Liver (tissue), 9 donors: ENCODE data around the gene CAST. TPM values are rescaled to one million over a fixed set of nuclear protein-coding genes. Genes with fewer than 3 reads are reported as not detected.

Experiments
- DNase-seq: peaks from one replicate; pipeline ENCODE4 v3.0.0-alpha.2; 2017; ENCODE audit warnings: low spot score
- H3K27ac ChIP-seq, 2 donors: one replicate each; pipeline ENCODE4 v1.7.0; 2013; ENCODE audit warnings: inconsistent platforms in 2 of 2, low read length in 2 of 2, control low read depth in 1 of 2, low read depth in 1 of 2, mild to moderate bottlenecking in 1 of 2
- H3K27me3 ChIP-seq, 4 donors: one replicate each; pipeline versions ENCODE4 v1.6.1 to v1.7.0; 2013; ENCODE audit warnings: low read length in 3 of 4, inconsistent platforms in 1 of 4, mild to moderate bottlenecking in 1 of 4, moderate library complexity in 1 of 4; ENCODE audit not compliant: control insufficient read depth in 4 of 4, insufficient read depth in 4 of 4
- H3K36me3 ChIP-seq, 4 donors: one replicate each; pipeline versions ENCODE4 v1.6.1 to v1.7.0; 2013; ENCODE audit warnings: low read length in 3 of 4, mild to moderate bottlenecking in 3 of 4, low read depth in 1 of 4, moderate library complexity in 1 of 4; ENCODE audit not compliant: control insufficient read depth in 4 of 4, insufficient read depth in 3 of 4
- H3K4me1 ChIP-seq, 4 donors: one replicate each; pipeline versions ENCODE4 v1.6.1 to v1.7.0; 2013; ENCODE audit warnings: low read length in 3 of 4, mild to moderate bottlenecking in 3 of 4, moderate library complexity in 1 of 4; ENCODE audit not compliant: control insufficient read depth in 4 of 4, insufficient read depth in 4 of 4
- H3K4me3 ChIP-seq, 3 donors: one replicate each; pipeline versions ENCODE4 v1.6.1 to v1.7.0; 2013; ENCODE audit warnings: low read length in 3 of 3, control low read depth in 1 of 3, low read depth in 1 of 3, mild to moderate bottlenecking in 1 of 3
- H3K9ac ChIP-seq, 2 donors: one replicate each; pipeline ENCODE4 v1.7.0; 2013; ENCODE audit warnings: low read length in 2 of 2, mild to moderate bottlenecking in 2 of 2, moderate library complexity in 2 of 2, control low read depth in 1 of 2, low read depth in 1 of 2
- H3K9me3 ChIP-seq, 4 donors: one replicate each; pipeline versions ENCODE4 v1.6.1 to v1.7.0; 2013; ENCODE audit warnings: low read length in 3 of 4; ENCODE audit not compliant: control insufficient read depth in 4 of 4
- EGR1 ChIP-seq, 2 donors: IDR thresholded peaks; 2 replicates each; pipeline ENCODE4 v1.6.1; 2016 to 2018; ENCODE audit warnings: antibody characterized with exemption in 2 of 2, low read depth in 2 of 2
- FOXA1 ChIP-seq: IDR thresholded peaks from 2 replicates; pipeline ENCODE4 v1.6.1; 2016; ENCODE audit warnings: antibody characterized with exemption
- FOXA2 ChIP-seq: IDR thresholded peaks from 2 replicates; pipeline ENCODE4 v1.6.1; 2016; ENCODE audit warnings: antibody characterized with exemption
- GABPA ChIP-seq, 2 donors: IDR thresholded peaks in 1 of 2; conservative IDR thresholded peaks in 1 of 2; 2 replicates each; pipeline ENCODE4 v1.6.1; 2016; ENCODE audit warnings: antibody characterized with exemption in 2 of 2, mild to moderate bottlenecking in 1 of 2, moderate library complexity in 1 of 2
- HNF4A ChIP-seq, 2 donors: conservative IDR thresholded peaks; 2 replicates each; pipeline ENCODE4 v1.6.1; 2016; ENCODE audit warnings: antibody characterized with exemption in 2 of 2, mild to moderate bottlenecking in 2 of 2
- HNF4G ChIP-seq: IDR thresholded peaks from 2 replicates; pipeline ENCODE4 v1.6.1; 2016; ENCODE audit warnings: antibody characterized with exemption
- JUND ChIP-seq, 2 donors: IDR thresholded peaks; 2 replicates each; pipeline ENCODE4 v1.6.1; 2016; ENCODE audit warnings: antibody characterized with exemption in 2 of 2
- MAX ChIP-seq: IDR thresholded peaks from 2 replicates; pipeline ENCODE4 v1.6.1; 2016; ENCODE audit warnings: antibody characterized with exemption
- NR2F2 ChIP-seq: IDR thresholded peaks from 2 replicates; pipeline ENCODE4 v1.6.1; 2016; ENCODE audit warnings: antibody characterized with exemption
- RAD21 ChIP-seq, 2 donors: IDR thresholded peaks; 2 replicates each; pipeline ENCODE4 v1.6.1; 2016; ENCODE audit warnings: antibody characterized with exemption in 2 of 2, mild to moderate bottlenecking in 2 of 2
- REST ChIP-seq: IDR thresholded peaks from 2 replicates; pipeline ENCODE4 v1.6.1; 2016; ENCODE audit warnings: antibody characterized with exemption, mild to moderate bottlenecking
- RXRA ChIP-seq, 2 donors: IDR thresholded peaks; 2 replicates each; pipeline ENCODE4 v1.6.1; 2017 to 2018; ENCODE audit warnings: antibody characterized with exemption in 2 of 2, mild to moderate bottlenecking in 1 of 2
- SP1 ChIP-seq: IDR thresholded peaks from 2 replicates; pipeline ENCODE4 v1.6.1; 2018; ENCODE audit warnings: antibody characterized with exemption, mild to moderate bottlenecking
- TAF1 ChIP-seq: conservative IDR thresholded peaks from 2 replicates; pipeline ENCODE4 v1.6.1; 2016; ENCODE audit warnings: antibody characterized with exemption, mild to moderate bottlenecking
- YY1 ChIP-seq: IDR thresholded peaks from 2 replicates; pipeline ENCODE4 v1.6.1; 2016; ENCODE audit warnings: antibody characterized with exemption, mild to moderate bottlenecking
- ZBTB33 ChIP-seq: IDR thresholded peaks from 2 replicates; pipeline ENCODE4 v1.6.1; 2016; ENCODE audit warnings: antibody characterized with exemption
- WGBS: extraction: QIAGEN DNeasy Blood & Tissue Kit; methylation state at CpG from one replicate; pipeline ENCODE4 v1.1.7; 2013; 5-methylcytosine and 5-hydroxymethylcytosine counted together
- polyA plus RNA-seq, 2 donors: library from polyadenylated mRNA; stranded (reverse) in 1 of 2; unstranded in 1 of 2; fragments of 200-250 nt in 1 of 2; fragments of >200 nt in 1 of 2; fragmentation: Nextera tagmentation in 1 of 2; extraction: Ambion mirVana in 1 of 2; gene quantifications; one replicate each; pipeline versions ENCODE4 v1.2.1 to v1.2.3, GENCODE V29; 2013 to 2015
- total RNA-seq, 2 donors: library from RNA; depleted of rRNA; stranded (reverse); fragments of >200 nt; gene quantifications; one replicate each; pipeline ENCODE4 v1.2.3, GENCODE V29; 2014
- TF ChIP-seq, protein P1 (sequence below): IDR thresholded peaks from 2 replicates; pipeline ENCODE4 v1.6.1; 2016; ENCODE audit warnings: antibody characterized with exemption
- TF ChIP-seq, protein P2 (sequence below): fragments of 150-350 bp; IDR thresholded peaks from 2 replicates; pipeline ENCODE4 v1.5.1; 2017; ENCODE audit warnings: improper control_type of control experiment, low read depth, low read length; ENCODE audit not compliant: missing input control
- donor health status: healthy.
- donor health status: healthy.
- donor health status: healthy.
- donor health status: healthy.
- donor health status: healthy.

CAST gene, protein sequence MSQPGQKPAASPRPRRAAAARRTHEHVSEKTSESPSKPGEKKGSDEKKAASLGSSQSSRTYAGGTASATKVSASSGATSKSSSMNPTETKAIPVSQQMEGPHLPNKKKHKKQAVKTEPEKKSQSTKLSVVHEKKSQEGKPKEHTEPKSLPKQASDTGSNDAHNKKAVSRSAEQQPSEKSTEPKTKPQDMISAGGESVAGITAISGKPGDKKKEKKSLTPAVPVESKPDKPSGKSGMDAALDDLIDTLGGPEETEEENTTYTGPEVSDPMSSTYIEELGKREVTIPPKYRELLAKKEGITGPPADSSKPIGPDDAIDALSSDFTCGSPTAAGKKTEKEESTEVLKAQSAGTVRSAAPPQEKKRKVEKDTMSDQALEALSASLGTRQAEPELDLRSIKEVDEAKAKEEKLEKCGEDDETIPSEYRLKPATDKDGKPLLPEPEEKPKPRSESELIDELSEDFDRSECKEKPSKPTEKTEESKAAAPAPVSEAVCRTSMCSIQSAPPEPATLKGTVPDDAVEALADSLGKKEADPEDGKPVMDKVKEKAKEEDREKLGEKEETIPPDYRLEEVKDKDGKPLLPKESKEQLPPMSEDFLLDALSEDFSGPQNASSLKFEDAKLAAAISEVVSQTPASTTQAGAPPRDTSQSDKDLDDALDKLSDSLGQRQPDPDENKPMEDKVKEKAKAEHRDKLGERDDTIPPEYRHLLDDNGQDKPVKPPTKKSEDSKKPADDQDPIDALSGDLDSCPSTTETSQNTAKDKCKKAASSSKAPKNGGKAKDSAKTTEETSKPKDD
- total RNA-seq, result 100 to 1,000 TPM in 1 of 2 donors, 10 to 100 TPM in 1; 89.1 to 126 TPM
- polyA plus RNA-seq, result 10 to 100 TPM; 43.3 to 72.9 TPM

DNA sequence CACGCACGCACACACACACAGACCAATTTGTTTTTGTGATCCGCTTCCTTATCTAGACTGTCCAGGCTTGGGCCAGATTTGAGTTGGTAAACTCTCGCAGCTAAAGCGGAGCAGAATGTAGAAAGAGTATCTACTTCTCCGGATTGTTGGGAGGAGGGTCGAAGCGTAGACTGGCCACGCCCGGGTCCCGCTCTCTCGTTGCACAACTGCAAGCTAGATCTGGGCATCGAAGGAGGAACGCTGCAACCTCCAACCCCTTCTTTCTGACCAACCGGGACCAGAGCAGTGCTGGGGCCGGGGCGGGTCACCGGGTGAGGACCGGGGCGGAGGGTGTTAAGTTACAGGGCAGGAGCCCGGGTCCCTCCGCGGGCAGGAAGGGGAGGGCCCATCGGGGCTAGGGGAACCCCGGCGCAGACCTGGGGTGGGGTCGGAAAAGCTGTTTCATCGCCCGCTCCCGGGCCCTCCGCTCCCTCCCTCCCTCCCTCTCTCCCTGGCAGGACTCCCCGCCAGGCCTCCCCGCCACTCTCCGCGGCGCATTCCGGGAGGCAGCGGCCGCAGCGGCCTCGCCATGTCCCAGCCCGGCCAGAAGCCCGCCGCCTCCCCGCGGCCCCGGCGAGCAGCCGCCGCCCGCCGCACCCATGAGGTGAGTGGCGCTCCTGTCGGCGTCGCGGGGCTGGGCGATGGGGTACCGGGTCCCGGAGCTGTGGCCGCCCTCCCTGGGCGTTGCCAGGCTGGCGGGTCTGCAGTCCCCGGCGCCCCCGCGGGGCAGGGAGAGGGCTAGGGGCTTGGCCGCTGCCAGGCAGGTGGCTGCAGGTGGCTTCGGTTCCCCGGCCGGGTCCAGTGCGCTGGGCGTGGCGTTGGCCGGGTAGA lies at the start of gene CAST:
CAST (plus strand) TSS at position 522 of the 870 bp plus-strand sequence; CDS start at position 569, 47 bp downstream.
- TF ChIP-seq JUND (IDR thresholded peaks at IDR 0.05) (peak in 1 of 2 donors; percentile 59), GABPA (IDR thresholded peaks at IDR 0.05 in 1 of 2, conservative IDR thresholded peaks at IDR 0.05 in 1 of 2) (peak in 1 of 2 donors; percentile 16), FOXA1 (no peak), ZBTB33 (peak; percentile 43), FOXA2 (peak; percentile 10), NR2F2 (peak; percentile 89), TAF1 (peak; percentile 81), YY1 (peak; percentile 63), SP1 (peak; percentile 86), RAD21 (IDR thresholded peaks at IDR 0.05) (peak in 1 of 2 donors; percentile 43), RXRA (IDR thresholded peaks at IDR 0.05) (peak; percentile 81 to 84), HNF4A (conservative IDR thresholded peaks at IDR 0.05) (peak; percentile 74 to 77), EGR1 (IDR thresholded peaks at IDR 0.05; ENCODE audit: low read depth in 2 of 2) (no peak), REST (peak; percentile 27), HNF4G (no peak), MAX (peak; percentile 70)
- TF ChIP-seq, protein P1, sequence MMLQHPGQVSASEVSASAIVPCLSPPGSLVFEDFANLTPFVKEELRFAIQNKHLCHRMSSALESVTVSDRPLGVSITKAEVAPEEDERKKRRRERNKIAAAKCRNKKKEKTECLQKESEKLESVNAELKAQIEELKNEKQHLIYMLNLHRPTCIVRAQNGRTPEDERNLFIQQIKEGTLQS, result peak; percentile 40
- TF ChIP-seq, protein P2, sequence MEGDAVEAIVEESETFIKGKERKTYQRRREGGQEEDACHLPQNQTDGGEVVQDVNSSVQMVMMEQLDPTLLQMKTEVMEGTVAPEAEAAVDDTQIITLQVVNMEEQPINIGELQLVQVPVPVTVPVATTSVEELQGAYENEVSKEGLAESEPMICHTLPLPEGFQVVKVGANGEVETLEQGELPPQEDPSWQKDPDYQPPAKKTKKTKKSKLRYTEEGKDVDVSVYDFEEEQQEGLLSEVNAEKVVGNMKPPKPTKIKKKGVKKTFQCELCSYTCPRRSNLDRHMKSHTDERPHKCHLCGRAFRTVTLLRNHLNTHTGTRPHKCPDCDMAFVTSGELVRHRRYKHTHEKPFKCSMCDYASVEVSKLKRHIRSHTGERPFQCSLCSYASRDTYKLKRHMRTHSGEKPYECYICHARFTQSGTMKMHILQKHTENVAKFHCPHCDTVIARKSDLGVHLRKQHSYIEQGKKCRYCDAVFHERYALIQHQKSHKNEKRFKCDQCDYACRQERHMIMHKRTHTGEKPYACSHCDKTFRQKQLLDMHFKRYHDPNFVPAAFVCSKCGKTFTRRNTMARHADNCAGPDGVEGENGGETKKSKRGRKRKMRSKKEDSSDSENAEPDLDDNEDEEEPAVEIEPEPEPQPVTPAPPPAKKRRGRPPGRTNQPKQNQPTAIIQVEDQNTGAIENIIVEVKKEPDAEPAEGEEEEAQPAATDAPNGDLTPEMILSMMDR, result no peak
- peak within 1 kb of the TSS; percentile 64 to 90 (median 81) for H3K4me3 ChIP-seq
- no peaks in the 10 kb centered on the region for H3K36me3 ChIP-seq
- peak; percentile 65 for DNase-seq
- WGBS, result under 1% methylated on average over 75 of the region's 75 CpGs
- peak within 1 kb of the TSS; percentile 64 to 80 for H3K9ac ChIP-seq
- H3K27me3 ChIP-seq, result no peaks in the 10 kb centered on the region
- H3K9me3 ChIP-seq, result no peaks in the 10 kb centered on the region
- H3K4me1 ChIP-seq, result peaks cover 2 to 29% (median 7%) of the 10 kb centered on the region in 4 donors
- H3K27ac ChIP-seq, result peak within 1 kb of the TSS; percentile 83 to 95
